HG03280 (cell line): ENCODE results near the gene MIA.
A peak's percentile ranks its signal among the peaks of the same experiment; 100 is the strongest.
"Not testable (repeated sequence)": the region's sequence is repeated elsewhere in the genome, so short reads cannot be mapped to it uniquely, and the experiment has no call there.

ENCODE experiments used
- ATAC-seq: cut with Tn5 transposase; IDR thresholded peaks from one replicate; pipeline ENCODE4 v1.9.1; 2021; ENCODE audit warnings: mild to moderate bottlenecking, moderate library complexity; ENCODE audit not compliant: unreplicated experiment

MIA gene

GRCh38 chr19:40750058-40750873 is 25.1 kb upstream of the MIA start, which contains the start of gene ACTMAP:
Gene ACTMAP, minus strand, starts transcription at chr19:40750477. Its CDS starts 674 bp downstream, at chr19:40749803.
- peak; percentile 87 for ATAC-seq

DNA sequence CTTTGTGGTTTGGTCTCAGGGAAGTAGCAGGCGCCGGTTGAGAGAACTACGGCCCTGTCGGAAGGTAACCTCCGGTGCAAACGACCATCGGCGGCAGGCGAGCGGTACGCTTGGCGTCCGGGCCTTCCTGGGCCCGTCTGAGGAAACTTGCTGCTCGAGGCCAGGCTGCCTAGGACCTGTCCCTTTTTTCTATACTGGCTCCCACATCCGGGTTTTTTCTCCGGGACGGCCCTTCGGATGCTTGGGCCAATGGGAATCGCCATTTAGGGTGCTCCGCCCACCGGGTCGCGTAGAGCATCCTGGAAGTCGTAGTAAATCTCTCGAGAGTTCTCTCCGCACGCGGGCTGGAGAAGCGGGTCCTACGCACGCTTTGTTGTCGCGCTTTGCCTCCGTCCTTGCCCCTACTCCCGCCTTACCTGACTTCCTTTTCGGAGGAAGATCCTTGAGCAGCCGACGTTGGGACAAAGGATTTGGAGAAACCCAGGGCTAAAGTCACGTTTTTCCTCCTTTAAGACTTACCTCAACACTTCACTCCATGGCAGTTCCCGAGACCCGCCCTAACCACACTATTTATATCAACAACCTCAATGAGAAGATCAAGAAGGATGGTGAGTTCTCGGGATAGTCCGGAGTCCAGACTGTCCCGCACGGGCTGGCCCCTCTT is 24.3 kb upstream of the MIA start, which contains the start of gene SNRPA:
TSS of gene SNRPA (plus strand) at position 330 of the 664 bp plus-strand sequence. CDS start at position 536, 206 bp downstream.
- ATAC-seq = peak; percentile 53

DNA sequence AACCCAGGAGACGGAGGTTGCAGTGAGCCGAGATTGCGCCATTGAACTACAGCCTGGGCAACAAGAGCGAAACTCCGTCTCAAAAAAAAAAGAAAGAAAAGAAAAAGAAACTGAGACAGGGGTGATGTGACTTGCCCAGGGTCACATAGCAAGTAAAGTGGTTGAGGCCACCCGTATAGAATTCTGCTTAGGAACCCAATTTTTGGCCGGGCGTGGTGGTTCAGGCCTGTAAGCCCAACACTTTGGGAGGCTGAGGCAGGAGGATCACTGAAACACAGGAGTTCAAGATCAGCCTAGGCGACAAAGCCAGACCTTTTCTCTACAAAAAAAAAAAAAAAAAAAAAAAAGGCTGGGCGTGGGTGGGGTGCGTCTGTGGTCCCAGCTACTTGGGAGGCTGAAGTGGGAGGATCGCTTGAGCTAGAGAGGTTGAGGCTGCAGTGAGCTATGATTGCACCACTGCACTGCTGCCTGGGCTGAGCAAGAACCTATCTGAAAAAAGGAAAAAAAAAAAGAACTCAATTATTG is 23.0 kb upstream of the MIA start:
- ATAC-seq = no peak

GRCh38 chr19:40754611-40755247 is 20.6 kb upstream of the MIA start:
- no peak for ATAC-seq

DNA sequence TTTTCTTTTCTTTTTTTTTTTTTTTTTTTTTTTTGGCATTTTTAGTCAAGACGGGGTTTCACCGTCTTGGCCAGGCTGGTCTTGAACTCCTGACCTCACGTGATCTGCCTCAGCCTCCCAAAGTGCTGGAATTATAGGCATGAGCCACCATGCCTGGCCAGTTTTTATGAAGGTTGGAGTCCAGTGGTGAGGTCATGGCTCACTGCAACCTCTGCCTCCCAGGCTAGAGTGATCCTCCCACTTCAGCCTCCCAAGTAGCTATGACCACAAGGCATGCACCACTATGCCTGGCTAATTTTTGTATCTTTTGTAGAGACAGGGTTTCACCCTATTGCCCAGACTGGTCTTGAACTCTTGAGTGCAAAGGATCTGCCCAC is 20.1 kb upstream of the MIA start:
- ATAC-seq = no peak

- no peak for ATAC-seq
Observed at GRCh38 chr19:40755791-40756190, 19.5 kb upstream of the MIA start.

DNA sequence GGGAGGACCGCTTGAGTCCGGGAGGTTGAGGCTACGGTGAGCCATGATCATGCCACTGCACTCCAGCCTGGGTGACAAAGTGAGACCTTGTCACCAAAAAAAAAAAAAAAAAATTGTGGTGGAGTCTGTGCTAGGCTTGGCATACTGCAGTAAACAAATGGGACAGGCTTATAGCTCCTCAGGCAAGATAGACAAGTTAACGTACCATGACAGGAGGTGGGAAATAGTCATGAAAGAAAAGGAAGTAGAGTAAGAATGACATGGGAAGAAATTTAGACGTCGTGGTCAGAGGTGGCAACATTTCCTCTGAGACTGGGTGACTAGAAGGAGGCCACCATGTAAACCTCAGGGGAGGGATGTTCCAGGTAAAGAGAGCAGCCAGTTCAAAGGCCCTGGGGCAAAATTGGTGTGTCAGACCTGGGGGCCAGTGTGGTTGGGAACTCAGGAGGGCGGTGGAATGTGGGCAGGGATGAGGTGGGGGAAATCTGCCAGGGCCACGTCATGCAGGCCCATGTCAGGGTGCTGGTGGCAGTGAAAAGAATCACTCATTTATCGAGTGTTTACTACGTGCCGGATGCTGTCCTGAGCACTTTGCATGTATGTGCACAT is 18.7 kb upstream of the MIA start:
- ATAC-seq = no peak

DNA sequence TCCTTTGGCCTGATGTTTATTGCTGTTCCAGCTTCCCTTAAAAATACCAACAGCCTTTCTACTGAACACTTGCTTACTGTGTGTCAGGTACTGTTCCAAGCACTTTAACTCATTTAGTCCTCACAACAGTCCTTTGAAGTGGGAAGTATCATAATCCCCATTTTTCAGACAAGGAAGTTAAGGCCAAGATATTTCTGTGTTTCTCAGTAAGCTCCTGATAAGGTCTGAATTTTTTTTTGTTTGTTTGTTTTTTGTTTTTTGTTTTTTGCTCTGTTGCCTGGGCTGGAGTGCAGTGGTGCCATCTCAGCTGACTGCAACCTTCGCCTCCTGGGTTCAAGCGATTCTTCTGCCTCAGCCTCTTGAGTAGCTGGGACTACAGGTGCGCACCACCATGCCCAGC is 16.8 kb upstream of the MIA start:
- ATAC-seq = no peak

GRCh38 chr19:40759352-40759751 is 16.0 kb upstream of the MIA start:
- no peak for ATAC-seq

DNA sequence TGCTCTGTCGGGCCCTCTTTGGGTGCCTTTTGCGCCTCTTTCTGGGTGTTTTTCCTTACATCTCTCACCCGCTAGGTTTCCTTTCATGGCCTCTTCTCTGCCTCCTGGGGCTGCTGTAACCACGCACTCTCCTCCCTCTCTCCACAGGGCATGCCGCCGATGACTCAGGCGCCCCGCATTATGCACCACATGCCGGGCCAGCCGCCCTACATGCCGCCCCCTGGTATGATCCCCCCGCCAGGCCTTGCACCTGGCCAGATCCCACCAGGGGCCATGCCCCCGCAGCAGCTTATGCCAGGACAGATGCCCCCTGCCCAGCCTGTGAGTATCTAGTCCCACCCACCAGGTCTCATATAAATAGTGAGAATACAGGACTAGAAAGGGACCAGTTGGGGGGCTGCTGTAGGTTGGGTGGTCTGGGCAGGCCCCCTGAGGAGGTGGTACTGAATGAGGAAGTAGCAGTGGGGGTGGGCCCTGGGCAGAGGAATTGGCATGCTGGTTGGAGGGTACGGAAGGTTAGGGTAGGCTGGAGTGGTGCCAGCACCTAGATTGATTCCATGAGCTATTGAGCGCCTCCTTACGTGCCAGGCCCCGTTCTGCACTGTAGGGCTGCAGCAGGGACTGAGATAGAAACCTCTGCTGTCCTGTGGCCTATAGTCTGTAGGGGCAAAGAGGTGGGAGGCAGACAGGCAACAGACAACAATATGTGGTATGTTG is 12.4 kb upstream of the MIA start:
- ATAC-seq = no peak

DNA sequence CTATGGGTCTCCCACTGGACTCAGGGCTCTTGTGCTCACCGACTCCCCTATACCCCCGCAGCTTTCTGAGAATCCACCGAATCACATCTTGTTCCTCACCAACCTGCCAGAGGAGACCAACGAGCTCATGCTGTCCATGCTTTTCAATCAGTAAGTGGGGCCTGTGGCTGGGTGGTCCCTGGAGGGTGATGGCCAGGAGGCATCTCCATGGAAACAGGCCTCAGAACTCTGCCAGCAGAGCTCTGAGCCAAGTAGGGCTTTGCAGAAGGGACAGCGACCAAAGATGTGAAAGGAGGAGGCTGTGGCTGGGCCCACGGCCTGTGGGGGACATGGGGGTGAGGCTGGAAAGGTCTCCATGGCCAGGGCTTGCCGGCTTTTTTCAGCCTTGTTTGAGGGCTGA is 11.8 kb upstream of the MIA start:
- ATAC-seq = no peak

GRCh38 chr19:40763963-40764362 is 11.4 kb upstream of the MIA start:
- no peak for ATAC-seq

- ATAC-seq = not testable (repeated sequence)
Observed at GRCh38 chr19:40766385-40766784, 8.9 kb upstream of the MIA start.

GRCh38 chr19:40768869-40769268 is 6.5 kb upstream of the MIA start:
- ATAC-seq = no peak

DNA sequence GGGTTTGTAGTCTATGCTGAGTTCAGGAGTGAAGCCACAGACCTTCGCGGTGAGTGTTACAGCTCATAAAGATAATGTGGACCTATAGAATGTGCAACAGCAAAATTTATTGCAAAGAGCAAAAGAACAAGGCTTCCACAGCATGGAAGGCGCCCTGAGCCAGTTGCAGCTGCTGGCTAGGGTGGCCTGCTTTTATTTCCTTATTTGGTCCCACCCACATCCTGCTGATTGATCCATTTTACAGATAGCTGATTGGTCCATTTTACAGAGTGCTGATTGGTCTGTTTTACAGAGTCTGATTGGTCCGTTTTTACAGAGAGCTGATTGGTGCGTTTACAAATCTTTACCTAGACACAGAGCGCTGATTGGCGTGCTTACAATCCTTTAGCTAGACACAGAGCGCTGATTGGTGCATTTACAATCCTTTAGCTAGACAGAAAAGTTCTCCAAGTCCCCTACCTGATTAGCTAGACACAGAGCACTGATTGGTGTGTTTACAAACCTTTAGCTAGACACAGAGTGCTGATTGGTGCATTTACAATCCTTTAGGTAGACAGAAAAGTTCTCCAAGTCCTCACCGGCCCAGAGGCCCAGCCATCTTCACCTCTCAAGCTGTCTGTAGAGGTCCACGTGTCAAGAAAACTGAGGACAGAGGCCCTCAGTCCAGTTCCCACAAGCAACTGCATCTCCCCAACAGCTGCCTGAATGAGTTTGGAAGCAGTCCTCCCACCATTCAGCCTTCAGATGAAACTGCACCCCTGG is 4.0 kb upstream of the MIA start:
- ATAC-seq = not testable (repeated sequence)

DNA sequence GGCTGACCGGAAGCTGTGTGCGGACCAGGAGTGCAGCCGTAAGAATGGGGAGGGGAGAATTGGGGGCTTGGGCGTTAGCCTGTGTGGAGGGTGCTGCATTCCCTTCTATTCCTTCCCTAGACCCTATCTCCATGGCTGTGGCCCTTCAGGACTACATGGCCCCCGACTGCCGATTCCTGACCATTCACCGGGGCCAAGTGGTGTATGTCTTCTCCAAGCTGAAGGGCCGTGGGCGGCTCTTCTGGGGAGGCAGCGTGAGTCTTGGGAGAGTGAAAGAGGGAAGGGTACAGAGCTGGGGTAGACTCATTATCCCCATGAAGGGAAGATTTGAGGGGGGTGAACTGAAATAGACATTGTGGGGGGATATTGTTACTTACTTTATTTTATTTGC is 306 bp downstream of the MIA start:
- ATAC-seq = no peak

GRCh38 chr19:40776364-40776763 is 1.0 kb downstream of the MIA start:
- ATAC-seq = no peak

DNA sequence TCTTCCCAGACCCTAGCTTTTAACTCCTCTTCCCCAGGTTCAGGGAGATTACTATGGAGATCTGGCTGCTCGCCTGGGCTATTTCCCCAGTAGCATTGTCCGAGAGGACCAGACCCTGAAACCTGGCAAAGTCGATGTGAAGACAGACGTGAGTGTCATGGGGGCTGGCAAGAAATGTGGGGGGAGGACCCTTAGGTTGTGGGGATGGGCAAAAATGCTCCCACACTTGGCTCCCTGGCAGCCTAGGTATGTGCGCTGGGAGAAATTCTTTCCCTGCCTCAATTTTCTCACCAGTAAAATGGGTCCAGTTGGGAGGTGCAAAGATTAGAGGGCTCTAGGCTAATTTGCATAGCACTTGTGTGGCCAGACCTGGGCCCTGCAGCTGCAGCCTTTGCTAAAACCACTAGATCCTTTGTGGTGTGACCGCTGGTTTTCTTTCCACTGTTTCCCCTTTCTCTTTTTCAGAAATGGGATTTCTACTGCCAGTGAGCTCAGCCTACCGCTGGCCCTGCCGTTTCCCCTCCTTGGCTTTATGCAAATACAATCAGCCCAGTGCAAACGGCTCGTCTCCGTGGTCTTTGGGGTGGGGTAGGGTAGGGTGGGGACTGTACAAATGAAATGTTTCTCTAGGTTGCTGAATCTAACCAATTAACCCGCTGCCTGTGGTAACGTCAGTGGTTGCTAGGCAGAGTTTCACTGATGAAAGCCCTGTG is 1.8 kb downstream of the MIA start:
- ATAC-seq = peak; percentile 61

- ATAC-seq = no peak
Observed at GRCh38 chr19:40777645-40777936, 2.3 kb downstream of the MIA start.
